HG03159 (cell line): ENCODE data around the gene MRPS33.
"Not testable (repeated sequence)": the region's sequence is repeated elsewhere in the genome, so short reads cannot be mapped to it uniquely, and the experiment has no call there.

Experiments
- ATAC-seq: cut with Tn5 transposase; IDR thresholded peaks from one replicate; pipeline ENCODE4 v1.9.1; 2021; ENCODE audit warnings: mild to moderate bottlenecking, moderate library complexity; ENCODE audit not compliant: unreplicated experiment

Gene MRPS33

GRCh38 chr7:141014524-141015395 lies at the start of gene MRPS33:
Gene MRPS33, minus strand, starts transcription at chr7:141014952. Its CDS starts 4,319 bp downstream, at chr7:141010633.
- ATAC-seq = peak; percentile 98

DNA sequence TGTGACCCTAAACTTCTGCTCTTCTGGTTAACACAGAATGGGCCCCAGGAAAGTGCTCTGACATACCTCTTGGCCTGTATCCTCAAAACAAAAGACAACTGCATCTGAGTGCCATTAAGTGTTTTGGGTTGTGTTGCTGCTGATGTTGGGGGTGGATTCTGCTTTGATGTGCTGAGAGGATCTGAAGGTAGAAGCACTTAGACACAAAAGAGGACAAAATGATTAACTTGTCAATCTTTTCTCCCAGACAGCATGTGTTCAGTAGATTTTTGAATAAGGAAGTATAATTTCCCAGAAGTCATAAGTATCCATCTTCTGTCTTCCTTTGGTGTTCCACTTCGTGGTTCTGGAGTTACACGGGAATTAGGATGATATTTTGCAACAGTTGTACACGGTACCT lies 43.0 kb upstream of the MRPS33 start:
- ATAC-seq = no peak

DNA sequence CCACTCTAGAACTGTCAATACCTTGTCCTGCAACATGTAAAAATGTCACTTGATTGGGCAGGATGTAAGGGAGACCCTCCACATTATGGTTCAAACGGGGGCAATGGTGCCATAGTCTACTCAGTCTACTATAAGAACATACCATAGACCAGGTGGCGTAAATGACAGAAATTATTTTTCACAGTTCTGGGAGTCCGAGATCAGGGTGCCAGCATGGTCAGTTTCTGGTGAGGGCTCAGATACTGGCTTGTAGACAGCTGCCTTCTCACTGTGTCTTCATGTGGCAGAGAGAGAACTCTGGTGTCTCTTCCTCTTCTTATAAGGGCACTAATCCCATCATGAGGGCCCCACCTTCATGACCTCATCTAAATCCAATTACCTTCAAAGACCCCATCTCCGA lies 40.4 kb upstream of the MRPS33 start:
- no peak for ATAC-seq

DNA sequence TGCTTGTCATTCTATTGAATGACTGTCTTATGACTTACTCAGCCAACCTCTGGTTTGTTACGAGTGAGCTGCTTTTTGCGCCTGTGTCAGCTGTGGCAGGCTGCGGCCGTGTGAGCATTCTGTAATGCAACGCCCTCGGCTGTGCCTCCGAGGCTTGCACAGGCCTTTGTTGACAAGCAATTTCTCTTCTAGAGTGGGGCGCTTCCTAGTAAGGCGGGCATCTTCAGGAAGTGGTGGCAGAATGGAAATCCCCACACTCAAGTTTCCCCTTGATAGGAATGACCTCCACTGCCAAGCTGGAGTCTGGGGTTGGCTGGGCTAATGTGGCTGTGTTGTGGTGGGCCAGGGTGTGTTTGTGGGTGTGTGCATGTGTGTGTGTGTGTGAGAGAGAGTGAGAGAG lies 38.9 kb upstream of the MRPS33 start:
- no peak for ATAC-seq

- ATAC-seq = no peak
Observed at GRCh38 chr7:141045842-141046620, 31.3 kb upstream of the MRPS33 start.

DNA sequence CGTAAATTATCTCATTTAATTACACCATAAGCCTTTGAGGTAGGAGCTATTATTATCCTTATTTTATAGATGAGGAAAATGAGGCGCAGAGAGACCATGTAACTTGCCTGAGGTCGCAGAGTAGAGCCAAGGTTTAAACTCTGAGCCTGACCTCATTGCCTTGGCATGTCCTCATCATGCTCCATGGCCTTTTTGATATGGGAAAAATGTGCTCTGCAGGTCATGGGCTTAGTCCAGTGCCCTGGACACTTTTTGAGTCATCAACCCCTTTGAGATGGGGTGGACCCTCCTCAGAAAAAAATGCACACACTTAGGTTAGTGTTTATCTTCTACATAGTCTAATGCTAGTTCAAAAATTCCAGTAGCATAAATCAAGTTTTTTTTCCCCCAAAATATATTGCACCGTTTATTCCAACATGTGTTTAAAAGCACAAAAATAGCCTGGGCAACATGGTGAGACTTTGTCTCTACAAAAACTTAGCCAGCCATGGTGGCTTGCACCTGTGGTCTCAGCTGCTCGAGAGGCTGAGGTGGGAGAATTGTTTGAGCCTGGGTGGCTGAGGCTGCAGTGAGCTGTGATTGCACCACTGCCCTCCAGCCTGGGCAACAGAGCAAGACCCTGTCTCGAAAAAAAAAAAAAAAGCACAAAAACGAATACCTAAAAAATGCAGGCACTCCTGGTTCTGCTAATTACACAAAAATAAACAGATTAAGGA lies 30.5 kb upstream of the MRPS33 start:
- no peak for ATAC-seq

- no peak for ATAC-seq
Observed at GRCh38 chr7:141043616-141044015, 28.9 kb upstream of the MRPS33 start.

DNA sequence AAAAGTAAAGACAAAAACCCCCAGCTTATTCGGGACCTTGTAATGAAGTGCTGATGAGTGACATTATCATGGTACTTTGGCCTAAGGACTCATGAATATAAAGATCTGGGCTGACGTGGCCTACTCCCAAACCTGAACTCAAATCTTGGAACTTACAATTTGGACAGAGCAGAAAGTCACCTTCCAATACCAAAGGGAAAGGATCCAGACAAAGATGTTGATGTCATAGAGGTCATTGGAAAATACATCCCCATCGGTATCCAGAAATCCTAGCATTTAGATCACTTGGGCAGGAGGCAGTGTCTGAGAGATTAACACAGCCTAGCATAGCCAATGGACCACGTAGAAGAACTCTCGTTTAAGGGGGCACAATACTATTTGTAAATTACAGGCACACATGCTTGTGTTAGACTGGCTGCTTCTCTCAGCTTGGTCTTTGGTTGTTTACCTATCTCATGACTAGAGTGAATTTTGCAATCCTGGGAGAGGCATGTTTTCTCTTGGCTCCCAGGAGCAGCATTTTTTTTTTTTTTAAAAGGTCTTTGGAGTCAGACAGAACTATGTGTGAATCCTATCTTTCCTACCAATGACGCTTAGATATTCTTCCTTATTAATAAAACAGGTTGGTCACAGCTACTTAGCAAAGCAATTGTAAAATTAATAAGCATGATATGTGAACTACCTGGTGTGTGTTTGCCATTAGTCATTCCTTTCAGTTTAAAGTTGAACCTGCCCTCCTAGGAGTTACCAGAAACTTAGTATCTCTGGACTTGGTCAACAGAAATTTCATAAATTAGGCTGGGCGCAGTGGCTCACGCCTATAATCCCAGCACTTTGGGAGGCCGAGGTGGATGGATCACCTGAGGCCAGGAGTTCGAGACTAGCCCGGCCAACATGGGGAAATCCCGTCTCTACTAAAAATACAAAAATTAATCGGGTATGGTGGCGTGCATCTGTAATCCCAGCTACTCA lies 27.8 kb upstream of the MRPS33 start:
- no peak for ATAC-seq

GRCh38 chr7:141039376-141039775 lies 24.6 kb upstream of the MRPS33 start:
- ATAC-seq = no peak

- ATAC-seq = not testable (repeated sequence)
Observed at GRCh38 chr7:141038100-141038499, 23.3 kb upstream of the MRPS33 start.

- ATAC-seq = not testable (repeated sequence)
Observed at GRCh38 chr7:141032539-141033323, 18.0 kb upstream of the MRPS33 start.

DNA sequence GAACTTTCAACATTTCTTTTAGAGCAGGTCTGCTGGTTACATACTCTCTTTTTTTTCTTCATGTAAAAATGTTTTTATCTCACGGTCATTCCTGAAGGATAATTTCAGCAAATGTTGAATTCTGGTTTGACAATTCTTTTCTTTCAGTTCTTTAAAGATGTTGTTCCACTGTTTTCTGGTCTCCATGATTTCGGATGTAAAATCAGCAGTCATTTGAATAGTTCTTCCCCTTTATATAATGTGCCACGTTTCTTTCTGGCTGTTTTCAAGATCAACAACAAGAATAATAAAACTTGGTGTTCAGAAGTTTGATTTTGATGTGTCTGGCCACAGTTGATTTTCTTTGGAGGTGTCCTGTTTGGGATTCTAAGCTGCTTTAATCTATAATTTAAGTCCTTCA lies 14.0 kb upstream of the MRPS33 start:
- ATAC-seq = no peak

GRCh38 chr7:141027043-141027442 lies 12.3 kb upstream of the MRPS33 start:
- ATAC-seq = no peak

GRCh38 chr7:141024668-141025067 lies 9.9 kb upstream of the MRPS33 start:
- ATAC-seq = no peak

DNA sequence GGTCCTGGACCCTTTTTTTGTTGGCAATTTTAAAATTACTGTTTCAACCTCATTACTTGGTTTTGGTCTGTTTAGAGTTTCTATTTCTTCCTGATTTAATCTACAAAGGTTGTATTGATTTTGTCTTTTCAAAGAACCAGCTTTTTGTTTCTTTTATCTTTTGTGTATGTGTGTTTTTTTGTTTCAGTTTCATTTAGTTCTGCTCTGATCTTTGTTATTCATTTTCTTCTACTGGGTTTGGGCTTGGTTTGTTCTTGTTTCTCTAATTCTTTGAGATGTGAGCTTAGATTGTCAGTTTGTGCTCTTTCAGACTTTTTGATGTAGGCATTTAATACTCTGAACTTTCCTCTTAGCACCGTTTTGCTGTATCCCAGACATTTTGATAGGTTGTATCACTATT lies 8.5 kb upstream of the MRPS33 start:
- ATAC-seq = no peak

DNA sequence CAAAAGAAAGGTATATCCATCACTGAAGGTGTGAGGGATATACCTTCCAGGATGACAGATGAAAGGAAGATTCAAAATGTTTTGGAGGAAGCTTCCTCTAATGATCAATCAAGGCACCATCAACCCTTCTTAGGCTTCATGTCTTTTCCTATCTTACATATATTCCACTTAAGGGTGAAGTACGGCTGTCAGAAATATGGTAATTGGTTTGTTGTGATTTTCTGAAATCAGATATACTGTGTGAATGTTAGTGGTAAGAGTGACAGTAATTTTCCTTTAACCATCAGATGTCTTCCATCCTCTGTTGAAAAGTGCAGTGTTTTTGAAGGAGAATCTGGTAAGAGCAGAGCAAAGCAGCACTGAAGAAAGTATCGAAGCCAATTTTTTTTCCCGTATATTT lies 2.8 kb upstream of the MRPS33 start:
- ATAC-seq = no peak

GRCh38 chr7:141016349-141016748 lies 1.6 kb upstream of the MRPS33 start:
- ATAC-seq = no peak

DNA sequence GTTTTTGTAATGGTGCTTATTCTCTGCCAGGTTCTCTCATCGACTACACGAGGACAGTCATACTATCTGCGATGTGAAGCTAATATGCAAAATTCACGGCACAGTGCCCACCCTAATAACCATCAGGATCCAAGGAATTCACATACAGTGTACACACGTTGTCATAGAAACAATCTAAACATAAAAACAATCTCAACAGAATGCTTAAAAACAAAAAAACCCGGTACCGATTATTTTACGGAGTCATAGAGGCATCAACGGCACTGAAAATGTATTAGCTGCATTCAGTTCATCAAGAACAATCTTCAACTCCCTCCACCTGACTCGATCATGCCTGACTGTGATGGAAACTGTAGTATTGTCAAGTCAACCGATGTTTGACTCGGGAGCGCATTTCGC lies 628 bp downstream of the MRPS33 start:
- peak; percentile 9 for ATAC-seq

GRCh38 chr7:141013345-141013715 lies 1.4 kb downstream of the MRPS33 start:
- ATAC-seq = no peak
